ENCODE results near the gene TRIM59.

DNA sequence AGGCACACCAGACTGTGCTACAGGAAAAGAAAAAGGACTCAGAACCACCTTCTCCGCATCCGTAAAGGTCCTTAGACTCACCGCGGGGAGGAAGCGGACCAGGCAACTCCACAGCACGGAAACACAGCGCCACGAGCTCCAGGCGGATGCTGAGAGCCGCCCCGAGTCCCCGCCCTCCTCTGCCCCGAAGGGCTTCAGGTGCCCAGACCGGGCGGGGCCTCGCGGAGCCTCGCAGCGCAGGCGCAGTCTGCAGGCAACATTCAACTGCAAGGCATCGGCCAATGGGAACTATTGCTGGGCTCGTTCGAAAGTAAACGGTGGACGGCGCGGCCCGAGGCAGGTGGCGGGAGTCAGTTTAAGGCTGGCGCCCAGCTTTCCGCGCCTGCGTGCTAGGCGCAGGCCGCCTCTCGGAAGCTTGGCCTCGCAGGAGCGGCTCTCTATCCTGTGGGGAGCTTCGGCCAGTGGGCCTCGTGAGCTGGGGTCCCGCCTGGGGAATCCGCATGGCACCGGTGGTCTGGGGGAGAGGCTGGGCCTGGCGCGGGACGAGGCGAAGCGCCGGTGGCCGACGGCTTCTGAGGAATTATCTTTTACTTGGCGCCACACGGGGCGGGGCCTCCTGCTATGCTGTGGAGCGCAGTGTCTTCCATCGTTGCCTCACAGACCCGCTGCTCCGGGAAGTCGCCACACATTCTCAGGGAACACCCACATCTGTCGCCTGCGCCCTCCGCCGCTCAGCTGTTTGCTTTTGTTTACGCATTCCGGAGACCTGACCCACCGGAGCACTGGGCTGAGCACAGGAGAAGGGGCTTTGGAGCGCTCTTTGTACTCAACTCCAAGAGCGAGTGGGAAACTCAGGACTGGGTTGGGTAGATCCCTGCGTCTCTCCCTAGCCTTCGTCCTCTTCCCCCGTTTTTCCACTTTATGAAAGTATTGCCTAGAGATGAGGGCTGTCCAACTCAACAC is at the start of gene TRIM59:
- no peak for TF ChIP-seq EZH2phosphoT487 (IDR thresholded peaks at IDR 0.05)
- TF ChIP-seq, protein P1, sequence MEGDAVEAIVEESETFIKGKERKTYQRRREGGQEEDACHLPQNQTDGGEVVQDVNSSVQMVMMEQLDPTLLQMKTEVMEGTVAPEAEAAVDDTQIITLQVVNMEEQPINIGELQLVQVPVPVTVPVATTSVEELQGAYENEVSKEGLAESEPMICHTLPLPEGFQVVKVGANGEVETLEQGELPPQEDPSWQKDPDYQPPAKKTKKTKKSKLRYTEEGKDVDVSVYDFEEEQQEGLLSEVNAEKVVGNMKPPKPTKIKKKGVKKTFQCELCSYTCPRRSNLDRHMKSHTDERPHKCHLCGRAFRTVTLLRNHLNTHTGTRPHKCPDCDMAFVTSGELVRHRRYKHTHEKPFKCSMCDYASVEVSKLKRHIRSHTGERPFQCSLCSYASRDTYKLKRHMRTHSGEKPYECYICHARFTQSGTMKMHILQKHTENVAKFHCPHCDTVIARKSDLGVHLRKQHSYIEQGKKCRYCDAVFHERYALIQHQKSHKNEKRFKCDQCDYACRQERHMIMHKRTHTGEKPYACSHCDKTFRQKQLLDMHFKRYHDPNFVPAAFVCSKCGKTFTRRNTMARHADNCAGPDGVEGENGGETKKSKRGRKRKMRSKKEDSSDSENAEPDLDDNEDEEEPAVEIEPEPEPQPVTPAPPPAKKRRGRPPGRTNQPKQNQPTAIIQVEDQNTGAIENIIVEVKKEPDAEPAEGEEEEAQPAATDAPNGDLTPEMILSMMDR (IDR thresholded peaks at IDR 0.05): no peak
